Kidney epithelial cell (primary cell): ENCODE data around the gene MED10. TPM values are rescaled to one million over a fixed set of nuclear protein-coding genes. Genes with fewer than 3 reads are reported as not detected.

Experiments
- DNase-seq: peaks from one replicate; pipeline ENCODE4 v3.0.0-alpha.2; 2010; ENCODE audit warnings: low read depth
- H3K27me3 ChIP-seq: 2 replicates; pipeline ENCODE4 v1.6.0; 2011; ENCODE audit warnings: low read length; ENCODE audit not compliant: control insufficient read depth, insufficient read depth
- H3K36me3 ChIP-seq: 2 replicates; pipeline ENCODE4 v1.5.1; 2011; ENCODE audit warnings: low read length; ENCODE audit not compliant: control insufficient read depth, insufficient read depth
- H3K4me3 ChIP-seq: 2 replicates; pipeline ENCODE4 v1.5.1; 2011; ENCODE audit warnings: low read depth, mild to moderate bottlenecking, control low read depth, low read length
- CTCF ChIP-seq: IDR thresholded peaks from 2 replicates; pipeline ENCODE4 v1.5.1; 2011; ENCODE audit warnings: mild to moderate bottlenecking, moderate library complexity, low read length, control low read depth, inconsistent platforms; ENCODE audit not compliant: insufficient read depth, poor library complexity, severe bottlenecking
- total RNA-seq: library from RNA; depleted of rRNA; stranded (reverse); fragments of >200 nt; gene quantifications from 2 replicates; pipeline ENCODE4 v1.2.3, GENCODE V29; 2015

Gene MED10
- 45.7 and 50.1 TPM in 2 replicates for total RNA-seq

- H3K4me3 ChIP-seq = peak within 1 kb of the TSS; percentile 98
- TF ChIP-seq CTCF = no peak
- DNase-seq = peak; percentile 64
Measured at GRCh38 chr5:6377905-6378765, at the start of gene MED10. MED10 (minus strand) TSS chr5:6378547; CDS start chr5:6378483, 64 bp downstream.

GRCh38 chr5:6427694-6428093, 49.3 kb upstream of the MED10 start:
- no peaks in the 10 kb centered on the region for H3K36me3 ChIP-seq
- no peak for DNase-seq
- H3K4me3 ChIP-seq = no peak overlapping the region
- TF ChIP-seq CTCF = no peak
- H3K27me3 ChIP-seq = no peaks in the 10 kb centered on the region

More at GRCh38 chr5:6377905-6378765, at the start of gene MED10:
- Histone ChIP-seq H3K27me3 (no peaks in the 10 kb centered on the region), H3K36me3 (no peaks in the 10 kb centered on the region)

- no peak for TF ChIP-seq CTCF
- no peak overlapping the region for H3K4me3 ChIP-seq
- DNase-seq = no peak
- H3K27me3 ChIP-seq = no peaks in the 10 kb centered on the region
- H3K36me3 ChIP-seq = no peaks in the 10 kb centered on the region
Measured at GRCh38 chr5:6424700-6425099, 46.4 kb upstream of the MED10 start.

GRCh38 chr5:6424110-6424659, 45.8 kb upstream of the MED10 start:
- no peak for DNase-seq
- TF ChIP-seq CTCF = no peak

GRCh38 chr5:6423327-6424109, 45.2 kb upstream of the MED10 start:
- Histone ChIP-seq H3K4me3 (no peak overlapping the region), H3K27me3 (no peaks in the 10 kb centered on the region), H3K36me3 (no peaks in the 10 kb centered on the region)
- no peak for TF ChIP-seq CTCF
- DNase-seq = no peak

More at GRCh38 chr5:6424110-6424659, 45.8 kb upstream of the MED10 start:
- Histone ChIP-seq H3K36me3 (no peaks in the 10 kb centered on the region), H3K27me3 (no peaks in the 10 kb centered on the region), H3K4me3 (no peak overlapping the region)
